PC-9 (cell line): ENCODE measurements around the gene MMP21. TPM values are rescaled to one million over a fixed set of nuclear protein-coding genes. Genes with fewer than 3 reads are reported as not detected.

Source experiments
- BruUV-seq: library from RNA; stranded (reverse); fragments of 400-500 nt; replicated peaks from 2 replicates; lab custom pipeline; 2021; lab: Mats Ljungman, UMichigan
- CTCF ChIA-PET: fragments of 300-600 bp; sonication (Branson Sonifier 250); formaldehyde crosslinking; loops from one replicate; lab custom pipeline; 2022; ENCODE audit warnings: antibody characterized with exemption; lab: Charles Lee
- POLR2A ChIA-PET: fragments of 300-600 bp; sonication (Branson Sonifier 250); formaldehyde crosslinking; loops from one replicate; lab custom pipeline; 2022; ENCODE audit warnings: antibody characterized with exemption; ENCODE audit not compliant: unreplicated experiment; lab: Charles Lee
- DNase-seq, 2 experiments: peaks; one replicate each; pipeline versions ENCODE4 v3.0.0 to v3.0.0-alpha.2; 2015 to 2022; ENCODE audit warnings: mixed read lengths in 1 of 2
- H2AFZ ChIP-seq: fragments of 200-600 bp; sonication (generic); 2 replicates; pipeline ENCODE4 v1.8.1; 2017; ENCODE audit warnings: antibody characterized with exemption
- H3F3A ChIP-seq: fragments of 200-600 bp; sonication (generic); 2 replicates; pipeline ENCODE4 v1.8.1; 2017; ENCODE audit warnings: antibody characterized with exemption, mild to moderate bottlenecking, low read depth; ENCODE audit not compliant: insufficient read depth
- H3K27ac ChIP-seq: fragments of 200-600 bp; sonication (generic); 2 replicates; pipeline ENCODE4 v1.6.1; 2016; ENCODE audit warnings: mixed run types
- H3K27me3 ChIP-seq: fragments of 200-600 bp; sonication (generic); 2 replicates; pipeline ENCODE4 v1.6.1; 2016; ENCODE audit warnings: low read depth, mixed run types; ENCODE audit not compliant: insufficient read depth
- H3K36me3 ChIP-seq: fragments of 200-600 bp; sonication (generic); 2 replicates; pipeline ENCODE4 v1.6.1; 2016; ENCODE audit warnings: low read depth, mixed run types
- H3K4me1 ChIP-seq: fragments of 200-600 bp; sonication (generic); replicated peaks from 2 replicates; pipeline ENCODE4 v1.6.1; 2016; ENCODE audit warnings: mixed run types; ENCODE audit not compliant: insufficient read depth
- H3K4me2 ChIP-seq: fragments of 200-600 bp; sonication (generic); 2 replicates; pipeline ENCODE4 v1.6.1; 2017; ENCODE audit warnings: mixed run types
- H3K4me3 ChIP-seq: fragments of 200-600 bp; sonication (generic); 2 replicates; pipeline ENCODE4 v1.6.1; 2016; ENCODE audit warnings: mixed run types
- H3K79me2 ChIP-seq: fragments of 200-600 bp; sonication (generic); 2 replicates; pipeline ENCODE4 v1.6.1; 2017; ENCODE audit warnings: low read depth, mixed run types
- H3K9me2 ChIP-seq: fragments of 200-600 bp; sonication (generic); 2 replicates; pipeline ENCODE4 v1.8.1; 2017; ENCODE audit warnings: mild to moderate bottlenecking; ENCODE audit not compliant: insufficient read depth
- H3K9me3 ChIP-seq: fragments of 200-600 bp; sonication (generic); 2 replicates; pipeline ENCODE4 v1.8.1; 2016; ENCODE audit warnings: low read depth; ENCODE audit not compliant: insufficient read depth
- H4K20me1 ChIP-seq: fragments of 200-600 bp; sonication (generic); 2 replicates; pipeline ENCODE4 v1.8.1; 2017; ENCODE audit not compliant: insufficient read depth
- CTCF ChIP-seq: fragments of 200-600 bp; sonication (generic); conservative IDR thresholded peaks from 2 replicates; pipeline ENCODE4 v1.6.1; 2017; ENCODE audit warnings: mixed run types, antibody characterized with exemption, mild to moderate bottlenecking, moderate library complexity
- EZH2 ChIP-seq: fragments of 200-600 bp; sonication (generic); IDR thresholded peaks from 2 replicates; pipeline ENCODE4 v1.8.0; 2017; ENCODE audit warnings: antibody characterized with exemption, low read depth
- intact Hi-C: fragments of 100-400 bp; cut with micrococcal nuclease; formaldehyde crosslinking; loops from one replicate; pipeline ENCODE4 v1.10.0; 2022; ENCODE audit not compliant: unreplicated experiment
- total RNA-seq: library from RNA; stranded (reverse); gene quantifications from 2 replicates; pipeline ENCODE4 v1.2.3, GENCODE V29; 2021

Gene MMP21
- total RNA-seq, 1 experiment from 2014 or later, result not detected

- no peak overlapping the region for H3K4me3 ChIP-seq
- H3K4me2 ChIP-seq, result no peak overlapping the region
- intact Hi-C loops, result no loop called here
- no peaks in the 10 kb centered on the region for H3K9me2 ChIP-seq
- H3K4me1 ChIP-seq, result no peaks in the 10 kb centered on the region
- TF ChIP-seq CTCF, result peak; percentile 24; the same call in 1 of the 2 replicates
- no peak for TF ChIP-seq EZH2
- no peak overlapping the region for H3K27ac ChIP-seq
- POLR2A ChIA-PET, result no interaction called here
- H3K9me3 ChIP-seq, result no peaks in the 10 kb centered on the region
- H3K36me3 ChIP-seq, result peaks cover 25% of the 10 kb centered on the region
- no peak for DNase-seq
- CTCF ChIA-PET, result no interaction called here
- H3K79me2 ChIP-seq, result no peaks in the 10 kb centered on the region
- H3K27me3 ChIP-seq, result no peaks in the 10 kb centered on the region
- H3F3A ChIP-seq, result no peaks in the 10 kb centered on the region
- no peak overlapping the region for H2AFZ ChIP-seq
- no TSS peak for BruUV-seq
- H4K20me1 ChIP-seq, result no peaks in the 10 kb centered on the region; the same call in 1 of the 2 replicates
These were observed 40.8 kb downstream of the MMP21 start for GRCh38 chr10:125734823-125735222.

- BruUV-seq, result no TSS peak
- ChIA-PET POLR2A (no interaction called here), CTCF (no interaction called here)
- no peak for DNase-seq
- no peaks in the 10 kb centered on the region for H3F3A ChIP-seq
- H3K36me3 ChIP-seq, result peaks cover 30% of the 10 kb centered on the region
- H3K27ac ChIP-seq, result no peak overlapping the region
- H3K27me3 ChIP-seq, result no peaks in the 10 kb centered on the region
- no peaks in the 10 kb centered on the region for H3K9me2 ChIP-seq
- H3K4me1 ChIP-seq, result no peaks in the 10 kb centered on the region
- no peak overlapping the region for H3K4me2 ChIP-seq
- intact Hi-C loops, result no loop called here
- TF ChIP-seq CTCF, result no peak
- TF ChIP-seq EZH2, result no peak
- H3K4me3 ChIP-seq, result no peak overlapping the region
- no peaks in the 10 kb centered on the region for H3K79me2 ChIP-seq
- no peaks in the 10 kb centered on the region; the same call in 1 of the 2 replicates for H4K20me1 ChIP-seq
- no peak overlapping the region for H2AFZ ChIP-seq
- no peaks in the 10 kb centered on the region for H3K9me3 ChIP-seq
These were observed 41.5 kb downstream of the MMP21 start for GRCh38 chr10:125734148-125734547.

- no peak overlapping the region for H3K4me3 ChIP-seq
- 0 out of 2 replicates have a peak, but pooled peaks cover 7% of the 10 kb centered on the region for H3K79me2 ChIP-seq
- POLR2A ChIA-PET, result no interaction called here
- H3K27ac ChIP-seq, result no peak overlapping the region
- peaks cover 42% of the 10 kb centered on the region for H3K36me3 ChIP-seq
- no peaks in the 10 kb centered on the region for H3K9me3 ChIP-seq
- H3K4me2 ChIP-seq, result no peak overlapping the region
- intact Hi-C loops, result no loop called here
- no peaks in the 10 kb centered on the region for H3K27me3 ChIP-seq
- H3F3A ChIP-seq, result no peaks in the 10 kb centered on the region
- TF ChIP-seq EZH2 (no peak), CTCF (no peak)
- CTCF ChIA-PET, result no interaction called here
- H4K20me1 ChIP-seq, result no peaks in the 10 kb centered on the region
- DNase-seq, result no peak
- H3K4me1 ChIP-seq, result no peaks in the 10 kb centered on the region
- H3K9me2 ChIP-seq, result no peaks in the 10 kb centered on the region
- no peak overlapping the region for H2AFZ ChIP-seq
- BruUV-seq, result no TSS peak
These were observed 48.2 kb downstream of the MMP21 start for GRCh38 chr10:125727436-125727835.
